ENCODE measurements around the gene SON. TPM values are rescaled to one million over a fixed set of nuclear protein-coding genes. Genes with fewer than 3 reads are reported as not detected.
A peak's percentile ranks its signal among the peaks of the same experiment; 100 is the strongest.

SON gene
- total RNA-seq, 1 experiment from 2014 or later, result 183 TPM

- in situ Hi-C loops (cut with HindIII; ENCODE audit: low pct_unique_long_range_greater_than_20kb, low sequenced_read_pairs), result no loop called here
- no peak for TF ChIP-seq POLR2AphosphoS5 (IDR thresholded peaks at IDR 0.05; ENCODE audit: low read depth, low read length)
- TF ChIP-seq, protein P1, sequence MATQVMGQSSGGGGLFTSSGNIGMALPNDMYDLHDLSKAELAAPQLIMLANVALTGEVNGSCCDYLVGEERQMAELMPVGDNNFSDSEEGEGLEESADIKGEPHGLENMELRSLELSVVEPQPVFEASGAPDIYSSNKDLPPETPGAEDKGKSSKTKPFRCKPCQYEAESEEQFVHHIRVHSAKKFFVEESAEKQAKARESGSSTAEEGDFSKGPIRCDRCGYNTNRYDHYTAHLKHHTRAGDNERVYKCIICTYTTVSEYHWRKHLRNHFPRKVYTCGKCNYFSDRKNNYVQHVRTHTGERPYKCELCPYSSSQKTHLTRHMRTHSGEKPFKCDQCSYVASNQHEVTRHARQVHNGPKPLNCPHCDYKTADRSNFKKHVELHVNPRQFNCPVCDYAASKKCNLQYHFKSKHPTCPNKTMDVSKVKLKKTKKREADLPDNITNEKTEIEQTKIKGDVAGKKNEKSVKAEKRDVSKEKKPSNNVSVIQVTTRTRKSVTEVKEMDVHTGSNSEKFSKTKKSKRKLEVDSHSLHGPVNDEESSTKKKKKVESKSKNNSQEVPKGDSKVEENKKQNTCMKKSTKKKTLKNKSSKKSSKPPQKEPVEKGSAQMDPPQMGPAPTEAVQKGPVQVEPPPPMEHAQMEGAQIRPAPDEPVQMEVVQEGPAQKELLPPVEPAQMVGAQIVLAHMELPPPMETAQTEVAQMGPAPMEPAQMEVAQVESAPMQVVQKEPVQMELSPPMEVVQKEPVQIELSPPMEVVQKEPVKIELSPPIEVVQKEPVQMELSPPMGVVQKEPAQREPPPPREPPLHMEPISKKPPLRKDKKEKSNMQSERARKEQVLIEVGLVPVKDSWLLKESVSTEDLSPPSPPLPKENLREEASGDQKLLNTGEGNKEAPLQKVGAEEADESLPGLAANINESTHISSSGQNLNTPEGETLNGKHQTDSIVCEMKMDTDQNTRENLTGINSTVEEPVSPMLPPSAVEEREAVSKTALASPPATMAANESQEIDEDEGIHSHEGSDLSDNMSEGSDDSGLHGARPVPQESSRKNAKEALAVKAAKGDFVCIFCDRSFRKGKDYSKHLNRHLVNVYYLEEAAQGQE (IDR thresholded peaks at IDR 0.05; ENCODE audit: insufficient read depth in 1 of 2, low read depth in 2 of 2, low read length in 1 of 2), result no peak
- TF ChIP-seq SIN3A (IDR thresholded peaks at IDR 0.05; ENCODE audit: borderline replicate concordance, insufficient read depth, low read depth, low read length), result no peak
- no peak for TF ChIP-seq TCF7L2 (IDR thresholded peaks at IDR 0.05; ENCODE audit: low read depth, low read length)
- TF ChIP-seq, protein P2, sequence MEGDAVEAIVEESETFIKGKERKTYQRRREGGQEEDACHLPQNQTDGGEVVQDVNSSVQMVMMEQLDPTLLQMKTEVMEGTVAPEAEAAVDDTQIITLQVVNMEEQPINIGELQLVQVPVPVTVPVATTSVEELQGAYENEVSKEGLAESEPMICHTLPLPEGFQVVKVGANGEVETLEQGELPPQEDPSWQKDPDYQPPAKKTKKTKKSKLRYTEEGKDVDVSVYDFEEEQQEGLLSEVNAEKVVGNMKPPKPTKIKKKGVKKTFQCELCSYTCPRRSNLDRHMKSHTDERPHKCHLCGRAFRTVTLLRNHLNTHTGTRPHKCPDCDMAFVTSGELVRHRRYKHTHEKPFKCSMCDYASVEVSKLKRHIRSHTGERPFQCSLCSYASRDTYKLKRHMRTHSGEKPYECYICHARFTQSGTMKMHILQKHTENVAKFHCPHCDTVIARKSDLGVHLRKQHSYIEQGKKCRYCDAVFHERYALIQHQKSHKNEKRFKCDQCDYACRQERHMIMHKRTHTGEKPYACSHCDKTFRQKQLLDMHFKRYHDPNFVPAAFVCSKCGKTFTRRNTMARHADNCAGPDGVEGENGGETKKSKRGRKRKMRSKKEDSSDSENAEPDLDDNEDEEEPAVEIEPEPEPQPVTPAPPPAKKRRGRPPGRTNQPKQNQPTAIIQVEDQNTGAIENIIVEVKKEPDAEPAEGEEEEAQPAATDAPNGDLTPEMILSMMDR (IDR thresholded peaks at IDR 0.05), result no peak
- ATAC-seq, result peak; percentile 40; the same call in 1 of the 2 replicates
- POLR2A ChIA-PET, result no interaction called here
- intact Hi-C loops (cut with micrococcal nuclease; ENCODE audit: unreplicated experiment), result no loop called here
- Histone ChIP-seq H3K27ac (ENCODE audit: low read length) (no peak overlapping the region), H3K9me3 (ENCODE audit: control insufficient read depth, insufficient read depth, low read depth, low read length) (no peaks in the 10 kb centered on the region), H3K4me3 (ENCODE audit: low read depth in 2 of 2, low read length in 2 of 2) (no peak overlapping the region), H3K4me1 (ENCODE audit: control insufficient read depth, insufficient read depth, low read length) (no peaks in the 10 kb centered on the region), H3K36me3 (ENCODE audit: control insufficient read depth, insufficient read depth, low read length) (peaks cover 55% of the 10 kb centered on the region), H3K27me3 (ENCODE audit: control insufficient read depth, insufficient read depth, low read length) (no peaks in the 10 kb centered on the region)
- CTCF ChIA-PET, result no interaction called here
- BruUV-seq (replicated peaks), result no TSS peak
- no peak for DNase-seq (ENCODE audit: low read depth, low spot score)
Measured at GRCh38 chr21:33552999-33553598, 10.3 kb downstream of the SON start.

- Histone ChIP-seq H3K4me1 (ENCODE audit: control insufficient read depth, insufficient read depth, low read length) (no peaks in the 10 kb centered on the region), H3K27ac (ENCODE audit: low read length) (no peak overlapping the region), H3K36me3 (ENCODE audit: control insufficient read depth, insufficient read depth, low read length) (peaks cover 58% of the 10 kb centered on the region), H3K27me3 (ENCODE audit: control insufficient read depth, insufficient read depth, low read length) (no peaks in the 10 kb centered on the region), H3K9me3 (ENCODE audit: control insufficient read depth, insufficient read depth, low read depth, low read length) (no peaks in the 10 kb centered on the region), H3K4me3 (ENCODE audit: low read depth in 2 of 2, low read length in 2 of 2) (no peak overlapping the region)
- ChIA-PET POLR2A (no interaction called here), CTCF (no interaction called here)
- TSS peak; percentile 32 for BruUV-seq (replicated peaks)
- ATAC-seq, result no peak
- in situ Hi-C loops (cut with HindIII; ENCODE audit: low pct_unique_long_range_greater_than_20kb, low sequenced_read_pairs), result no loop called here
- TF ChIP-seq POLR2AphosphoS5 (IDR thresholded peaks at IDR 0.05; ENCODE audit: low read depth, low read length) (no peak), SIN3A (IDR thresholded peaks at IDR 0.05; ENCODE audit: borderline replicate concordance, insufficient read depth, low read depth, low read length) (no peak), TCF7L2 (IDR thresholded peaks at IDR 0.05; ENCODE audit: low read depth, low read length) (no peak)
- TF ChIP-seq, protein P2 (IDR thresholded peaks at IDR 0.05), result no peak
- TF ChIP-seq, protein P1 (IDR thresholded peaks at IDR 0.05; ENCODE audit: insufficient read depth in 1 of 2, low read depth in 2 of 2, low read length in 1 of 2), result no peak
- no peak for DNase-seq (ENCODE audit: low read depth, low spot score)
- intact Hi-C loops (cut with micrococcal nuclease; ENCODE audit: unreplicated experiment), result no loop called here
Measured at GRCh38 chr21:33554236-33554981, 11.6 kb downstream of the SON start.
